Hematopoietic multipotent progenitor cell treated with erythropoietin and hydrocortisone succinate and interleukin-3 and kit ligand, for 17 days (in vitro differentiated cells): ENCODE results near the gene LENG8.
A peak's percentile ranks its signal among the peaks of the same experiment; 100 is the strongest.
"Not testable (repeated sequence)": the region's sequence is repeated elsewhere in the genome, so short reads cannot be mapped to it uniquely, and the experiment has no call there.

Experiments
- DNase-seq: peaks from one replicate; pipeline ENCODE4 v3.0.0-alpha.2; 2015; ENCODE audit warnings: low spot score

The LENG8 gene

DNA sequence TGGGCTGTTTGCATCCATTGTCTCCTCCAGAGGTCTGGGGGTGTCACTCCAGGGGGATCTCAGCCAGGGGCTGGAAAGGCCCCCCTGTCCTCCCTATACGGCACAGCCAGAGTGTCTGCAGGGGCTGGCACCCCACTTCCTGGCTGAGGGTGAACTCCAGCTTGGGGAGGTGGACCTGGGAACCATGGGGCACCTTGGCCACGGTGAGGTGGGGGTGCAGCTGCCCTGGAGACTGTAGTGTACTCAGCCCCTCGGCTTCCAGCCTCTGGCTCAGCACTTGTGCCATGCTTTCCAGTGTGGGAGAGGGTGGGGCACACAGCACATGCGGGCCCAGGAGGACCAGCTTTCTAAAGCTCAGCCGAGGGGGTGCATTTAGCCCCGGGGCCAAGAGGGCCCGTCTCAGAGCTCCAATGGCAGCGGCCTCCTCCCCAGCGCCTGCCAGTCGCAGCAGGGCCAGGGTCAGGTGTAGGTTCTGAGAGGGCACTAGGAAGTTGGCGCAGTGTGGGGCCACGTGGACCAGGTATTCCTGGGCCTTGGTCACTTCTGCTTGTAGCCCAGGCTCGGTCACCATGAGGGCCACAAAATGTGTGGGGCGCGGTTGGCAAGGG is 13.2 kb downstream of the LENG8 start:
- DNase-seq, result no peak

DNA sequence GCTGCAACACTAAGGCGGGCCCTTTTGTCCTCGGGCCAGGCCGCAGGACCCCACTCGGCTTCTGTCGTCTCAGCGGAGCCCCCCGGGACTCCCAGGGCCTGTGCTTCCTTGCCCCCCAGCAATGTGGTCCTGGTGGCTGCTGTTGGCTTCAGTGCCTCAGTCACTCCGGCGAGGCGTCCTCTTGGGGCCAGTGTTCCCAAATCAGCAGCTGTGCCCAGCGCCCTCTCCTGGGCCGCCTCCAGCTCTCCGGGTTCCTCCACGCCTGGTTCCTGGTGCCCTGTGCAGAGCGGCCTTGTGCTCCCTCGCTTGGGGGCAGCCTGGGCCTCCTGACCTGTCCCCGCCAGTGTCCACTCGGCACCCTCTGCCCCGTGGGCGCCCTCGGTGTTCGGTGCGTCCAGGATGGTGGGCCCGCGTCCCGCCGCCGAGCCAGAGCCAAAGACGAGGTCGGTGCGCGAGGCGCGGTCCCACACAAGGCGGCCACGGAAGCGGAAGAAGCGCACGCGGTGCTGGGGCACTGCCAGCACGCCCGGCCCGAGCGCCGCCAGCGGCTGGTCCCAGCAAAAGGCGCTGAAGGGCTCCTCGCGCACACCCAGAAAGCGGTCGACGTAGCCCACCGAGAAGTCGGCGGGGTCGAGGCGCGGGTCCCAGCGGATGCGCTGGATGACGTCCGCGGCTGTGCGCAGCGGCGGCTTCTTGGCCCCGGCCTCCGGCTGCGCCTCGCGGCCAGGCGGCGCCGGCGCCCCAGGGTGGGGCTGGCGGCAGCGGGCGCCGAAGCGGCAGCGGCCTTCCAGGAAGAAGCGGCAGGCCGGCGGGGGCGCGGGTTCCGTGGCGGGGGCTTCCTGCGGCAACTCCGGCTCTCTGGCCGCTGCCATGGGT is 13.9 kb downstream of the LENG8 start:
- DNase-seq, result no peak

DNA sequence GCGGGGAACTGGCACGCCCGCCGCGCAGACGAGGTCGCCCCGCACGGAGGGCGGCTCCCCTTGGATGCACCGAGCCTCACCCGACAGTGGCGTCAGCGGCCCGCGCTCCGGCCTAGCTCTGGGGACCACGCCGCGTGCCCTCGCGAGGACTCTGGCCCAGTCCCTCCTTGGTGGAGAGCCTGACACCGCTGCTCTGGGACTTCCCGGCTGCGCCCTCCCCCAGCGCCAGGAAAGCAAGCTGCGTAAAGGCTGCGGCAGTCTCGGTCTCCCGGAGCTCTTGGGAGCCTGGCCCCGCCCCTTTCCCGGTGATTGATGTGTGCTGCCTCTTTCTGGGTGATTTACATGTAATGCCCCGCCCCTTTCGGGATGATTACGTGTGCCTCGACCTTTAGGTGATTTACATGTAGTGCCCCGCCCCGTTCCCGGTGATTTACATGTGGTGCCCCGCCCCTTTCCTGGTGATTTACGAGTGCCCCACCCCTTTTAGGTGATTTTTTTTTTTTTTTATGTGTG is 14.6 kb downstream of the LENG8 start, which contains the start of gene LENG9:
LENG9 (minus strand) TSS at position 248 of the 513 bp plus-strand sequence. CDS start 252 bp downstream, outside the sequence.
- DNase-seq, result peak; percentile 94

DNA sequence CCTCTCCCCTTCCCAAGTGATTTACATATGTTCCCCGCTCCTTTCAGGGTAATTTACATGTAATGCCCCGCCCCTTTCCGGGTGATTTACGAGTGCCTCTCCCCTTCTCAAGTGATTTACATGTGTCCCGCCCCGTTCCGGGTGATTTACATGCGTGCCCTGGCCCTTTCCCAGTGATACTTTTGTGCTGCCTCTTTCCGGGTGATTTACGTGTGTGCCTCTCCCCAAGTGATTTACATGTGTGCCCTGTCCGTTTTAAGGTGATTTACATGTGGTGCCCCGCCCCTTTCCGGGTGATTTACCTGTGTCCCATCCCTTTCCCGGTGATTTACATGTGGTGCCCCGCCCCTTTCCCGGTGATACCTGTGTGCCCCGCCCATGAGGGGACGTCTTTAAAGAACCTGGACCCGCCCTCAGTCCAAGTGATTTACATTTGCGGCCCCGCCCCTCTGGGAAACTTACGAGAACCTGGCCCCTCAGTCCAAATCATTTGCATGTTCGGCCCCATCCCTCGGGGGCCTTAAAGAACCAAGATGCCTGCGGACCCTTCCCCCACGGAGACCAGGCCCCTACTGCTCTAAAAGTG is 15.1 kb downstream of the LENG8 start:
- DNase-seq, result peak; percentile 89

DNA sequence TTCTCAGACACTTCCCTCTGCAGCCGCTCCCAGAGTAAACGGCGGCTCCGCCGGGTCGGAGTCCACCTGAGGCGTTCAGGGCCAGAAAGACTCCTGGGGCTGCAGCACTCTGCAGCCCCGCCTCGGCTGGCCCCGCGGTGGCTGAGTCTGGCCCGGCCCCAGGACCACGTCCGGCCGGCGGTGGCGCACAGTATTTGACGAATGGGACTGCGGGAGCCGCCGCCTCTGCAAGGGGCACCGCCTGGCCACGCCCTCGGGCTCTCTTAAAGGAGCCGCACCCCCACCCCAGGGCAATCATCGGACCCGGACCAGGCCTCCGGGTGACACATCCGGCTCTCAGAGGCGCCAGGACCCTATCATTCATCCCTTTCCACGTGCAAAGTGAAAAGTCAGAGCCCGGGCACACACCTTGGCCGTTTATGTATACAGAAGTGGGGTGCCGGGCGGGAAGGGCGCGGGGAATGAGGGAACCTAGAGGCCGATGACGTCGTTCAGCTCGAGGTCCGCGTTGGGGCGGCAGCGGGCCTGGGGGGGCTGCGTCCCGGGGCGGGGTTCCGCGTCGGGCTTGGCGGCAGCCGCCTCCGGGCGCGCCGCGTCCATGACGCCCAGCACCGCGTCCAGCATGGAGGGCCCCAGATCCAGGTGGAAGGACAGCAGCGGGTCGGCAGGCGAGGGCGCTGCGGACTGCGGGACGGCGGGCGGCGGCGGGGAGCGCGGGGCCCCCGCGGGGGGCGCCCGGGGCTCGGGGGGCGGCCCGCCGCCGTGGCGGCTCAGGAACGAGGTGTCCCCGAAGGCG is 15.8 kb downstream of the LENG8 start:
- peak; percentile 75 for DNase-seq

DNA sequence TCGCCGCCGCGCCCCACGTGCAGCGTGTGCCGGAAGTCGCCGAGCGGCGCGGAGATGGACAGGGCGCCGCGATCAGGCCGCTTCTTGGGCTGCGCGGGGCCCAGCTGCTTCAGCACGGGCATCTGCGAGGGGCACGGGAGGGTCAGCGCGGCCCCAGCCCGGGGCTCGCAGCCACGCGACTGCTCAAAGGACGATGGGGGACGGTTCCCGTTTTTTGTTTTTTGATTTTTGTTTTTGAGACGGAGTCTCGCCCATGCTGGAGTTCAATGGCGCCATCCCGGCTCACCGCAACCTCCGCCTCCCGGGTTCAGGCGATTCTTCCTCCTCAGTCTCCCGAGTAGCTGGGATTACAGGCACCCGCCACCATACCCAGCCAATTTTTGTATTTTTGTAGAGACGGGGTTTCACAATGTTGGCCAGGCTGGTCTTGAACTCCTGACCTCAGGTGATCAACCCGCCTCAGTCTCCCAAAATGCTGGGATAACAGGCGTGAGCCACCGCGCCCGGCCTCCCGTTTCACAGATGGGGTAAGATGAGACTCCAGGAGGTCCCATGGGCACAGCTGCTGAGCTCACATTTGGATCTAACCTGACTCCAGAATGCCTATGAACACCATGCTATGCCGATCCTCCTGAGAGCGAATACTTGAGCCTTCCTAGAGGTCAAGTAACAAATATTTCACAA is 16.6 kb downstream of the LENG8 start:
- DNase-seq, result no peak

- DNase-seq, result not testable (repeated sequence)
Measured at GRCh38 chr19:54466110-54466480, 17.1 kb downstream of the LENG8 start.

- no peak for DNase-seq
Measured at GRCh38 chr19:54469496-54469934, 20.5 kb downstream of the LENG8 start.

GRCh38 chr19:54470276-54470887 is 21.4 kb downstream of the LENG8 start:
- no peak for DNase-seq

GRCh38 chr19:54470991-54471782 is 22.2 kb downstream of the LENG8 start:
- DNase-seq, result no peak

DNA sequence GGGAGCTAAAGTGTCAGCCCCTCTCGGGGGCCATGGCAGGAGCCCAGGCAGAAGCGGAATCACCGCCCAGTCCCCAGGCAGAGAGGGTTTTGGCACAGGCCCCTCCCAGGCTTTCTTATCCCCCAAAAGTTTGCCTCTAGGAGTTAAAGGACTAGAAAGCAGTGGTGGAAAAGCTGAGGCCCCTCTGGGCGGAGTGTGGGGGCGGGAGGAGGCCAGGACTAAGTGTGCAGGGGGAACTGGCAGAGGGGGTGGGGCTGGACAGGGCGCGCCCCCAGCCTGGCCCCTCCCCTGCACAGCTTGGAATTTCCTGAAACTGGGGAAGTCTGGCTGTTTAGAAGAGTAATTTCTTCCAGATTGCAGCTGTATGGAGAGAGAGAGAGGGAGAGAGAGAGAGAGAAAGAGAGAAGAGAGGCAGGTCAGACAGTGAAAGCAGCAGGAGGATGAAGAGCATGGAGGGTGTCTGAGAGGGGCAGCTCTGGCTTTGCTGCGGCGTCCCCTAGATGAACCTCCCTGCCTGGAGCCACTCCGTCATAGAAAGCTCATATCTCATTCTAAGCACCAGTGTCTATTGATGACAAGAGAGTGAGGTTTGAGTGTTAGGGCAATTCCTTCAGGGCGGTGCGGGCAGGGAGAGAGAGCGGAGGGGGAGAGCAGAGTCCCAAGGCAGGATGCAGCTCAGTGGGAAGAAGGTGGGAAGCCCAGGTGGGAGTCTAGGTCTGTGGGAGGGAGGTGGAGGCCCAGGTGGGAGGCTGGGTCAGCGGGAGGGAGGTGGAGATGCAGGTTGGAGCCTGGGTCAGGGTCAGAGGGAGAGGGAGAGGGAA is 24.3 kb downstream of the LENG8 start, which contains the start of gene CDC42EP5:
CDC42EP5 (minus strand) TSS at position 226 of the 821 bp plus-strand sequence. CDS start 7,749 bp downstream, outside the sequence.
- no peak for DNase-seq

- DNase-seq, result no peak
Measured at GRCh38 chr19:54473892-54474372, 24.9 kb downstream of the LENG8 start.

GRCh38 chr19:54475706-54476105 is 26.7 kb downstream of the LENG8 start:
- no peak for DNase-seq

DNA sequence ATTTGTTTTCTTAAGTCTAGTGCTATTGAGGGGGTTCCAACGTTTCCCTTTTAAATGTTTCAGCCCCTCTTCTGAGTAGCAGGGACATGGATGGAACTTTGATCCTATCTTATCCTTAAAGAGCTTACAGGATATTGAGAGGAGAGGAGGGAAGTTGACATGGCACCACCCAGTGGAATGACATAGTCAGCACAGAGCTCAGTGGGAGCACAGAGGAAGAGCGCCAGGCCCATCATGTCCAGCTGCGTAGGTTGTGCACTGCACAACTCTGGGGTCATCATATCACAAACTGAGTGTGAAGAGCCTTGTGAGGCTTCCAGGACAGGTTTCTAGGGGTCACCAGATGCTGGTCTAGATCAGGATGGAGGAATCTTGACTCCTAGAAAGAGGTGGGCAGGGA is 28.7 kb downstream of the LENG8 start:
- DNase-seq, result no peak

- peak; percentile 35 for DNase-seq
Measured at GRCh38 chr19:54478677-54479266, 29.8 kb downstream of the LENG8 start.

GRCh38 chr19:54480051-54480450 is 31.1 kb downstream of the LENG8 start:
- no peak for DNase-seq

DNA sequence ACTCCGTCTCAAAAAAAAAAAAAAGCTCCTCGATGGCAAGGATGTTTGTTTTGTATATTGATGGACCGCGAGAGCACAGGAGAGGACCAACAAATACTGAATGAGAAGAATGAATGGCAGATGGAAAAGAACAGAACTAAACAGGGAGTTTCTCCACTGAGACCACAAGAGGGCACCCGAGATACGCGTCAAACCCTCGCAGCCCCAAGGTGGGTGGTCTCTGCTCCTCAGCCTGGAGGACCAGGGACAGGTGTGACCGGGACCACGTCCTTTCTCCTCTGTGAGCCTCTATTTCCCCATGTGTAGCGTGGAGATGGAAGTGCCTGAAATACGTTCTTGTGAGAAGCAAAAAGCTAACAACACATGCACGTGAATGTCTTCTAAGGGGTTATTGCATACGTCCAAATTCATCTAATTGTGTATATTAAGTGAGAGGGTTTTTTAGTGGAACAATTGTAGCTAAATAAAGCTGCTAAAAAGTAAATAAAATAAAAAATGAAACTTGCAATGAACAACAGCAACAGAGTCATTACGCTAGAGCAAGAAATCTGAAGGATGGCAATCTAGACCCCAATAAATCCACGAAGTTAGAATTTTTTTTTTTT is 32.4 kb downstream of the LENG8 start:
- peak; percentile 41 for DNase-seq

DNA sequence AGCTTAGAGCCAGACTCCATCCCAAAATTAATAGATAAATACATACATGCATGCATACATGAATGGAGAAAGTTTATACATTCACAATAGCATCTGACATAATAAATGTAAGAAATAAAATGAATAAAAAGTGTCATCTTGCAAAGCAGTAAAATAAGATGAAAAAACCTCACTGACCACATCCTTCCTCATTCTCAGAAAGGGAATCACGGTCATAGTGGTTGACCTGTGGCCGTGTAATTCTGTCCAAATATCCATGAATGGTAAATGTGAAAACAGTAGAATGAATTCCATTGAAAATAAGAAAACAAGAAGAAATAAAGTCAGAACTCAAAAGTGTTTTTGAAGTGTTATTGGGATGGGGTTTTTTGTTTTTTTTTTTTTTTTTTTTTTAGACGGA is 33.9 kb downstream of the LENG8 start:
- no peak for DNase-seq
